Type B pancreatic cell (in vitro differentiated cells): ENCODE data around the gene ENPP1. TPM values are rescaled to one million over a fixed set of nuclear protein-coding genes. Genes with fewer than 3 reads are reported as not detected.

Experiments
- DNase-seq: peaks from one replicate; pipeline ENCODE4 v3.0.0; 2021; ENCODE audit warnings: mixed read lengths; ENCODE audit not compliant: unreplicated experiment; ENCODE audit errors: extremely low spot score
- H3K27ac Mint-ChIP-seq: 2 replicates; pipeline ENCODE4 v1.8.0; 2021; ENCODE audit warnings: mild to moderate bottlenecking, mixed read lengths
- H3K27me3 Mint-ChIP-seq: 2 replicates; pipeline ENCODE4 v1.8.0; 2021; ENCODE audit warnings: mixed read lengths
- H3K36me3 Mint-ChIP-seq: 2 replicates; pipeline ENCODE4 v1.8.0; 2021; ENCODE audit warnings: mixed read lengths
- H3K4me1 Mint-ChIP-seq: one replicate; pipeline ENCODE4 v1.8.0; 2021; ENCODE audit warnings: mixed read lengths; ENCODE audit not compliant: unreplicated experiment
- H3K4me3 Mint-ChIP-seq: 2 replicates; pipeline ENCODE4 v1.8.0; 2021; ENCODE audit warnings: mild to moderate bottlenecking, mixed read lengths
- H3K9me3 Mint-ChIP-seq: 2 replicates; pipeline ENCODE4 v1.8.0; 2021; ENCODE audit warnings: mixed read lengths
- total RNA-seq: library from RNA; stranded (reverse); gene quantifications from 2 replicates; pipeline ENCODE4 v1.2.1, GENCODE V29; 2021; ENCODE audit warnings: low replicate concordance
- TF ChIP-seq, protein P1 (sequence below): fragments of 200-600 bp; sonication (generic); conservative IDR thresholded peaks from 2 replicates; pipeline ENCODE4 v1.5.0; 2021; ENCODE audit warnings: antibody characterized with exemption, mild to moderate bottlenecking

Gene ENPP1
- total RNA-seq, 1 donor from 2014 or later: 13.4 TPM

DNA sequence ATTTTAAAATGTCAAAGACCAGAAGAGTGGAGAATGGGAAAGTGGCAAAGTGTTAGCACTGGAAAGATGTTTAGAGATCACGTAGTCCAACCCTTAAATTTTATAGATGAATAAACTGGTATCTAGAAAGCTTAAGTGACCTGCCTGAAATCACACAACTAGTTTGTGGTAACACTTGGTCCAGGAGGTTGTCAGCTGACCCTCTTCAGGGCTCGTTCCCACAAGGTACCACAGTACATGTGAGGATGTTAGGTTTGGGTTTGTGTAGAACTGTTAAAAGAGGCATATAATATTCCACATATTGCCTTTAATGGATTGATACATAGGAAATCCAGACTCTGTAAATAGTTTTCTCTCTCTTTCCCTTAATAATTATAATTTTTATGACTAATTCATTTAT, 39.1 kb downstream of the ENPP1 start:
- H3K36me3 Mint-ChIP-seq: no peaks in the 10 kb centered on the region
- DNase-seq: no peak
- H3K27me3 Mint-ChIP-seq: no peaks in the 10 kb centered on the region
- H3K4me3 Mint-ChIP-seq: no peak overlapping the region
- TF ChIP-seq, protein P1, sequence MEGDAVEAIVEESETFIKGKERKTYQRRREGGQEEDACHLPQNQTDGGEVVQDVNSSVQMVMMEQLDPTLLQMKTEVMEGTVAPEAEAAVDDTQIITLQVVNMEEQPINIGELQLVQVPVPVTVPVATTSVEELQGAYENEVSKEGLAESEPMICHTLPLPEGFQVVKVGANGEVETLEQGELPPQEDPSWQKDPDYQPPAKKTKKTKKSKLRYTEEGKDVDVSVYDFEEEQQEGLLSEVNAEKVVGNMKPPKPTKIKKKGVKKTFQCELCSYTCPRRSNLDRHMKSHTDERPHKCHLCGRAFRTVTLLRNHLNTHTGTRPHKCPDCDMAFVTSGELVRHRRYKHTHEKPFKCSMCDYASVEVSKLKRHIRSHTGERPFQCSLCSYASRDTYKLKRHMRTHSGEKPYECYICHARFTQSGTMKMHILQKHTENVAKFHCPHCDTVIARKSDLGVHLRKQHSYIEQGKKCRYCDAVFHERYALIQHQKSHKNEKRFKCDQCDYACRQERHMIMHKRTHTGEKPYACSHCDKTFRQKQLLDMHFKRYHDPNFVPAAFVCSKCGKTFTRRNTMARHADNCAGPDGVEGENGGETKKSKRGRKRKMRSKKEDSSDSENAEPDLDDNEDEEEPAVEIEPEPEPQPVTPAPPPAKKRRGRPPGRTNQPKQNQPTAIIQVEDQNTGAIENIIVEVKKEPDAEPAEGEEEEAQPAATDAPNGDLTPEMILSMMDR: no peak
- H3K4me1 Mint-ChIP-seq: no peaks in the 10 kb centered on the region
- no peak overlapping the region for H3K27ac Mint-ChIP-seq
- no peaks in the 10 kb centered on the region for H3K9me3 Mint-ChIP-seq

DNA sequence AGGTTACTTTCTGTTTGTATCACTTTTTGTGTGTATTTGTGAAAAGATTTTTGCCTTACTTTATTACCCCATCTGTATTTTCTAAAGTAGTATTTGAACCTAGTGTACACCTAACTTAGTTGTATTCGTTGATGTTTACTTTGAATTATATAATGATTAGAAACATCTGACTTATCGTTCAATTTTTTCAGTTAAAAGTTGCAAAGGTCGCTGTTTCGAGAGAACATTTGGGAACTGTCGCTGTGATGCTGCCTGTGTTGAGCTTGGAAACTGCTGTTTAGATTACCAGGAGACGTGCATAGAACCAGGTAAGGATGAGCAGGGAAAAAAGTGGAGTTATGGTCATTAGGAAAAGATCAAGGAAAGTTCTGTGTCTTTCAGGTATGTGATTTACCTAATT, 42.0 kb downstream of the ENPP1 start:
- DNase-seq: no peak
- Mint-ChIP-seq H3K36me3 (no peaks in the 10 kb centered on the region), H3K4me3 (no peak overlapping the region), H3K4me1 (no peaks in the 10 kb centered on the region), H3K9me3 (no peaks in the 10 kb centered on the region), H3K27ac (no peak overlapping the region), H3K27me3 (no peaks in the 10 kb centered on the region)
- TF ChIP-seq, protein P1: no peak

DNA sequence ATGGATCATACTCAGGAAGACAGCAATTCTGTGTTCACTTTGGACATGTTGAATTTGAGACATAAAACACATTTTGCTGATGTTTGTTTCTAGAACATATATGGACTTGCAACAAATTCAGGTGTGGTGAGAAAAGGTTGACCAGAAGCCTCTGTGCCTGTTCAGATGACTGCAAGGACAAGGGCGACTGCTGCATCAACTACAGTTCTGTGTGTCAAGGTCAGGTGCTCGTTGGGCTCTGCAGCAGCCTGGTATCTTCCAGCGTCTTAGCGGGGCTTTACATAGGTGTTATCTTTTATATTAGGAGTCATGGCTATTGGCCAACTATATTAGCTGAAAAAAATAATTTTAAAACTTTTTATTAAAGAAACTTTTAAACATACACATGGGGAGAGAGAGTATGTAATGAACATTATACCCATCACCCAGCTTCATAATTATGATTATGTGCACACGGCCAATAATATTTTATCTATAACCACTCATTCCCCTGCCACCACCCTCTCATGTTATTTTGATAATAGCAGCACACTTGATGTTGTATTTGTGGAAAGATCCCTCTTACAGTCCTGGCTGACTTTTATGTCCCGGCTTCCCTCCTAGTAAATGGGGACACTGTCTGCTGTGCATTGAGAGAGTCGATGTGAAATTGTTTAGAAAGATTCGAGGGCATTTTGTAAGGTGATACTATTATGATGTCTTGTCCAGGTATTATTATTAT, 43.4 kb downstream of the ENPP1 start:
- Mint-ChIP-seq H3K27me3 (no peaks in the 10 kb centered on the region), H3K4me1 (no peaks in the 10 kb centered on the region), H3K36me3 (no peaks in the 10 kb centered on the region), H3K4me3 (no peak overlapping the region), H3K27ac (no peak overlapping the region), H3K9me3 (no peaks in the 10 kb centered on the region)
- TF ChIP-seq, protein P1: no peak
- DNase-seq: no peak

DNA sequence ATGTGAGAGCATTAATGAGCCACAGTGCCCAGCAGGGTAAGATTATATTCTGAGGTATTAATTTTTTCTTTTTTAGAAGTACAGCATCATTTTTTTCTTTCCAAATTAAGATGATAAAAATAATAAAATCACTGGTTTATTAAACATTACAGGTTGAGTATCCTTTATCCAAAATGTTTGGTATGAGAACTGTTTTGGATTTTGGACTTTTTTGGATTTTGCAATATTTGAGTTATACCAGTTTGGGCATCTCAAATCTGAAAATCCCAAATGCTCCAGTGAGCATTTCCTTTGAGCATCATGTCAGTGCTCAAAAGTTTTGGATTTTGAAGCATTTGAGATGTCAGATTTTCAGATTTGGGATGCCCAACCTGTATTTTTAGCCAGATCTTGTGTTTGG, 44.4 kb downstream of the ENPP1 start:
- no peak overlapping the region for H3K27ac Mint-ChIP-seq
- TF ChIP-seq, protein P1: no peak
- H3K4me1 Mint-ChIP-seq: no peaks in the 10 kb centered on the region
- no peaks in the 10 kb centered on the region for H3K36me3 Mint-ChIP-seq
- H3K27me3 Mint-ChIP-seq: no peaks in the 10 kb centered on the region
- H3K4me3 Mint-ChIP-seq: no peak overlapping the region
- no peak for DNase-seq
- no peaks in the 10 kb centered on the region for H3K9me3 Mint-ChIP-seq

DNA sequence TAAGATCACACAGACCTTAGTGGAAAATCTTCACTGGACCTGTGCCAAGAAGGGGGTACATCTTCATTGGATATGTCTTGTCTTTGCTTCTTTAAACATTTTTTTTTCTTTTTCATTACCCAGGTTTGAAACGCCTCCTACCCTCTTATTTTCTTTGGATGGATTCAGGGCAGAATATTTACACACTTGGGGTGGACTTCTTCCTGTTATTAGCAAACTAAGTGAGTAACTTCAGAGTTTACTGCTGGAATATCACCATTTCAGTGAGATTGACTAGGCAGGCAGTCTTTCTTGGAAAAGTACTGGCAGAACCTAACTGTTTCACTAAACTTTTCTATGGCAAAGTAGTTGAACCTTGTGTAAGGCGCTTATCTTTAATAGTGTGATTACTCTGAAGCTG, 47.0 kb downstream of the ENPP1 start:
- Mint-ChIP-seq H3K27ac (no peak overlapping the region), H3K9me3 (no peaks in the 10 kb centered on the region), H3K4me3 (no peak overlapping the region), H3K27me3 (no peaks in the 10 kb centered on the region), H3K36me3 (no peaks in the 10 kb centered on the region), H3K4me1 (peaks cover 4% of the 10 kb centered on the region)
- DNase-seq: no peak
- TF ChIP-seq, protein P1: no peak
